NT2/D1 (cell line): ENCODE measurements around the gene WASL.

Experiments
- SUZ12 ChIP-seq: IDR thresholded peaks from 2 replicates; pipeline ENCODE4 v1.6.1; 2011; ENCODE audit not compliant: insufficient read length, insufficient read depth; ENCODE audit errors: extremely low read depth
- YY1 ChIP-seq: IDR thresholded peaks from 2 replicates; pipeline ENCODE4 v1.6.1; 2011; ENCODE audit not compliant: insufficient read length, insufficient read depth

DNA sequence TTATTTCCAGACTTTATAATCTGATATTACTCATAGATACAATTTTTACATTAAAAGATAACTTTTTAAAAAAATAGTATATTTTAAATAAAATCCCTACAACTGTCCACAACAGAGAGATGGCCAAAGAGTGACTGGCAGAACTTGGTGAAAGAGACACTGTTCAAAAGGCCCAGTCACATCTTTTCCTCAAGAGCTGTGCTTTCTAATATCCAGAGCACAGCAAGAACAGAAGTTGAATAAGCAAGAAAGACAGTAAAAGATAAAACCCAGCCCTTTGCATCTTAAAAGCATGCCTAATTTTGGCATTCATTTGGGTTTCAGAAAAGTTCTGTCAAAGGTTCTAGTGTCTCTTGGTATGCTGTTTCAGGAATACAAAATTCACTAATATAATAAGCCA lies 6.9 kb downstream of the WASL start:
- TF ChIP-seq SUZ12 (no peak), YY1 (no peak)
